Fibroblast of mammary gland (primary cell): ENCODE data around the gene PALLD.

ENCODE experiments used
- DNase-seq: peaks from one replicate; pipeline ENCODE4 v3.0.0-alpha.2; 2010; ENCODE audit warnings: low read depth
- H3K4me3 ChIP-seq: 2 replicates; pipeline ENCODE4 v1.5.1; 2011; ENCODE audit warnings: low read depth, mild to moderate bottlenecking, low read length, moderate library complexity; ENCODE audit not compliant: control insufficient read depth
- CTCF ChIP-seq: conservative IDR thresholded peaks from 2 replicates; pipeline ENCODE4 v1.5.1; 2011; ENCODE audit warnings: low read depth, low read length, inconsistent platforms; ENCODE audit not compliant: control insufficient read depth, insufficient read depth

PALLD gene

DNA sequence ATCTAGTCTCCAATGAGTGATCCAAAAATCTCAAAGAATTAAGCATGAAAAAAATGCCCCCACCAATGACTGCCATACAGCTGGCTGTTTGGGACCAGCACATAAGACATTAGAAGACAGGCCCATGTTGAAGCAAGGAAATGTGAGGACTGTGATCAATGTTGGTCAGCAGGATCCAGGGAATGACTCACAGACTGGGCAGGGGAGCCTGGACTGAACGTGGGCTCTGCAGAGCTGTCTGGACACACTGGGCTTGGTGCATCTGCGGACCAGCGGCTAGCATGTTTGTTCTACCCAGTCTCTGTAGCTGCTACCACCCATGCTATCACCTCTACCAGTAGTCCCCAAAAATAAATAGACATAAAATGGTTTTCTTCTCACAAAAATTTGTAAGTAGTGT, 108.6 kb downstream of the PALLD start:
- no peak overlapping the region for H3K4me3 ChIP-seq
- no peak for TF ChIP-seq CTCF
- peak; percentile 81 for DNase-seq

DNA sequence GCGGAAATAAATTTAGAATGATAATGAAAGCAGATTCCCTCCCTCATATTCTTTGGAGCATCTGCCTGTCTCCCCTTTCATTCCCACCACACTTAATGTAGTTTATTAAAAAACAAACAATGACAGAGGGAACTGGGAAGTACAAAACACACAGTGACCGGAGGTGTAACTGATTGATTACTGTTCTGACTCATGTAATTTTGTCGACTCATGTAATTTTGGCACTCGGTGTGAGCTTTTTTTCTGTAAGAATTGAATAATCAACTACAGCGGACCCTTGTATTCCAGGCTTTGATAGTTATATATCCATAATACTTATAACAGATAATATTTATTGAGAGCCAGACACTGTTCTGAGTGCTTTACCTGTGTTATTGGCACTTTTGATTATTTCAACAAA, 110.4 kb downstream of the PALLD start:
- TF ChIP-seq CTCF, result no peak
- no peak for DNase-seq
- no peak overlapping the region for H3K4me3 ChIP-seq

GRCh38 chr4:168608771-168609170, 111.9 kb downstream of the PALLD start:
- no peak for TF ChIP-seq CTCF
- H3K4me3 ChIP-seq, result no peak overlapping the region
- no peak for DNase-seq

- no peak for TF ChIP-seq CTCF
- no peak overlapping the region for H3K4me3 ChIP-seq
- no peak for DNase-seq
These were observed 112.5 kb downstream of the PALLD start for GRCh38 chr4:168609369-168609768.

DNA sequence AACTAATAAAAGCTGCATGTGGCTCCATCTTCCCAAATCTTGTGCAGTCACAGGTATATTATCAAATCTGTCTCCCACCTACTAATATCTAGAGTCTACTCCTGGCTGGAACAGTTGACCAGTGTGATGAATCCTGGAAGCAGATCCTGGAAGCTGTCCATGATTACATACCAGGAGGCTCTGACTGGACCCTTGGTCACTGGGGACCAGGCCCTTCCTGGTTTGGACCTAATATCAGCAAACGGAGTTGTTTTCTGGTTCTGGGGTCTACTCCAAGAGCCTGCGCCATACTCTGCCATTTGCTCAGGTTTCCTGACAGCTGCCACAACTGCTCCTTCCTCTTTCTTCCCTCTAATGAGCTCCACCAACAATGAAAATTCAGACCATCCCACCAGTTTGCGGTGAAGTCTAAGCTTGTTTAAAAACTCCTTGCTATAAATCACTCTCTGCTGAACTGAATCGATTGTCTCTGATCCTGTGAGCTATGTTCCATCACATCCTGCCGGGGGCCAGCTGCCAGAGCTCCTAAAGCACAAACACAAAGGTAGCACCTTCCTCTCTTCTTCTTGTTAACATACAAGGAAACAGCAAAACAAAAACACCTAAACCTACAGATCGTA, 114.2 kb downstream of the PALLD start:
- H3K4me3 ChIP-seq, result no peak overlapping the region
- peak; percentile 56 for DNase-seq
- no peak for TF ChIP-seq CTCF

DNA sequence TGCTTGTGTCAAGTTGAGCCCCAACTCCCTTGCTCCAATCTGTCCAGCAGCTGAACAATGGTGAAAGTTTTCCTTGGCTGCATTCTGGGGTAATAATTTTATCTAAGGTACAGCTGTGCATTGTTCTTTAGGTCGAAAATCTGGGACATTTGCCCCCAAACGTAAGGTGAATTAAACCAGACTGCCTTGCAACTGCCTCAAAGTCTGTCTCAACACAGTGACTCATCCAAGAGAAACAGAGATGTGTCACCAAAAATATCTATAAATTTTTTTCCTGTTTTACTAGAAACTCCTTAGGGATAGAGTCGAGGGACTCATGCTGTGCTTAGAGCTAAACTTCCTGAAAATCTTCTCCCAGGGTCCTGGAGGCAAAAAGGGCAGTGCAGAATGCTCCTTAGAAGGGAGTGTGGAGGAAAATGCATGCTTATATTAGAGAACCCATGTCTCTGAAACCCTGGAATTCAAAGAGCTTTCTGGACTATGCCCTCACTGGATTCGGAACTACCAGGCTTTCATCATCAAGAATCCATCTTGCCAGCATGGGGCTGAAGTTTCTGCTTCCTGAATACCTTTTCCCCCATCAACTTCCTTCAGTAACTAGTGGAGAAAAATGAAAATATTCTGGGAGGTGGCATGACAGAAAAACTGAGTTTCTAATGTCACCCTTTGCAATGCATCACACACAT, 115.7 kb downstream of the PALLD start:
- peak; percentile 84 for DNase-seq
- no peak overlapping the region for H3K4me3 ChIP-seq
- no peak for TF ChIP-seq CTCF
